Measurements from ENCODE around the gene OSBPL5.

OSBPL5 gene, protein sequence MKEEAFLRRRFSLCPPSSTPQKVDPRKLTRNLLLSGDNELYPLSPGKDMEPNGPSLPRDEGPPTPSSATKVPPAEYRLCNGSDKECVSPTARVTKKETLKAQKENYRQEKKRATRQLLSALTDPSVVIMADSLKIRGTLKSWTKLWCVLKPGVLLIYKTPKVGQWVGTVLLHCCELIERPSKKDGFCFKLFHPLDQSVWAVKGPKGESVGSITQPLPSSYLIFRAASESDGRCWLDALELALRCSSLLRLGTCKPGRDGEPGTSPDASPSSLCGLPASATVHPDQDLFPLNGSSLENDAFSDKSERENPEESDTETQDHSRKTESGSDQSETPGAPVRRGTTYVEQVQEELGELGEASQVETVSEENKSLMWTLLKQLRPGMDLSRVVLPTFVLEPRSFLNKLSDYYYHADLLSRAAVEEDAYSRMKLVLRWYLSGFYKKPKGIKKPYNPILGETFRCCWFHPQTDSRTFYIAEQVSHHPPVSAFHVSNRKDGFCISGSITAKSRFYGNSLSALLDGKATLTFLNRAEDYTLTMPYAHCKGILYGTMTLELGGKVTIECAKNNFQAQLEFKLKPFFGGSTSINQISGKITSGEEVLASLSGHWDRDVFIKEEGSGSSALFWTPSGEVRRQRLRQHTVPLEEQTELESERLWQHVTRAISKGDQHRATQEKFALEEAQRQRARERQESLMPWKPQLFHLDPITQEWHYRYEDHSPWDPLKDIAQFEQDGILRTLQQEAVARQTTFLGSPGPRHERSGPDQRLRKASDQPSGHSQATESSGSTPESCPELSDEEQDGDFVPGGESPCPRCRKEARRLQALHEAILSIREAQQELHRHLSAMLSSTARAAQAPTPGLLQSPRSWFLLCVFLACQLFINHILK

DNA sequence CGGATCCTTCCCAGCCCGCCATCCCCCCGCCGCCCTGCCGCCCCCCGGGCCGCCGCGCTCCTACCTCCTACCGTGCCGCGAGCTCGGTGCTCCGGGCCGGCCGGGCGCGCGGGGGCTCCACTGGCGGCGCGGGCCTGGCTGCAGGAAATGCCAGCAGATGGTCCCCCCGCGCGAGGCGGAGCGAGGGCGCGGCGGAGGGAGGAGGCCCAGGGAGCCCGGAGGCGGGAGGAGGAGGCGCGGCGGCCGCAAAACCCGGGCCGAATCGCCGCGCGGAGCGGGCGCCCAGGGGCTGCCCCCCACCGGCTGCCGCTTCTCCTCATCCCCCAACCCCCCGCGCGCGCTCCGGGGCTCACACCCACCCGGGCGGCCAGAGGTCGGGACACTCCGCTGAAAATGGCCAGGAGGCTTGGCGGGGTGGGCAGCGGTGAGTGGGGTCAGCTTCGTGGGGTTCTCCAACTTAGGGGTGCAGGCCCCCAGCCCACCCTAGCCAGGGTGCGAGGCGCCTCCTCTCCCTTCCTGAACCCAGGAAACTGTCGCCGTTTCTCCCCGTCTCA, at the start of gene OSBPL5:
TSS of gene OSBPL5 (minus strand) at position 159 of the 554 bp plus-strand sequence. CDS start 36,162 bp downstream, outside the sequence.
- Mint-ChIP-seq H3K9me3 (no peaks in the 10 kb centered on the region), H3K27me3 (peaks cover 34% of the 10 kb centered on the region), H3K4me1 (ENCODE audit: low read depth) (peaks cover 76% of the 10 kb centered on the region), H3K4me3 (peak within 1 kb of the TSS; percentile 81), H3K36me3 (ENCODE audit: low read depth) (peaks cover 12% of the 10 kb centered on the region), H3K27ac (peak within 1 kb of the TSS; percentile 21)
- intact Hi-C loops (cut with micrococcal nuclease), result no loop called here

DNA sequence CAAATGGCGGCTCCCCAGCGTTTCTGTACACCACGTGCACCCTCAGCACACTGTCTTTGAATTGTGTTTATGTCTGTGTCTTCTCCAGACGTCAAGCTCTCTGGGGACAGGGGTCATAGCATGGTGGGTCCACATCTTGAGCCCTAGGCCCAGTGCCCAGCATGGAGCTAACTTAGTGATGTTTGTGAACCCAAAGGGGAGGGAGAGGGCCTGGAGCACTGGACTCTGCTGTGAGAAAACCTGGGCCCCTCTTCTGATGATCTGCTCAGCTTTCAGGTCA, 49.2 kb upstream of the OSBPL5 start:
- H3K27me3 Mint-ChIP-seq, result peaks cover 62% of the 10 kb centered on the region
- no peak overlapping the region for H3K27ac Mint-ChIP-seq
- H3K36me3 Mint-ChIP-seq (ENCODE audit: low read depth), result no peaks in the 10 kb centered on the region
- H3K4me1 Mint-ChIP-seq (ENCODE audit: low read depth), result peaks cover 15% of the 10 kb centered on the region
- H3K4me3 Mint-ChIP-seq, result no peak overlapping the region
- H3K9me3 Mint-ChIP-seq, result peaks cover 9% of the 10 kb centered on the region
- intact Hi-C loops (cut with micrococcal nuclease), result no loop called here

DNA sequence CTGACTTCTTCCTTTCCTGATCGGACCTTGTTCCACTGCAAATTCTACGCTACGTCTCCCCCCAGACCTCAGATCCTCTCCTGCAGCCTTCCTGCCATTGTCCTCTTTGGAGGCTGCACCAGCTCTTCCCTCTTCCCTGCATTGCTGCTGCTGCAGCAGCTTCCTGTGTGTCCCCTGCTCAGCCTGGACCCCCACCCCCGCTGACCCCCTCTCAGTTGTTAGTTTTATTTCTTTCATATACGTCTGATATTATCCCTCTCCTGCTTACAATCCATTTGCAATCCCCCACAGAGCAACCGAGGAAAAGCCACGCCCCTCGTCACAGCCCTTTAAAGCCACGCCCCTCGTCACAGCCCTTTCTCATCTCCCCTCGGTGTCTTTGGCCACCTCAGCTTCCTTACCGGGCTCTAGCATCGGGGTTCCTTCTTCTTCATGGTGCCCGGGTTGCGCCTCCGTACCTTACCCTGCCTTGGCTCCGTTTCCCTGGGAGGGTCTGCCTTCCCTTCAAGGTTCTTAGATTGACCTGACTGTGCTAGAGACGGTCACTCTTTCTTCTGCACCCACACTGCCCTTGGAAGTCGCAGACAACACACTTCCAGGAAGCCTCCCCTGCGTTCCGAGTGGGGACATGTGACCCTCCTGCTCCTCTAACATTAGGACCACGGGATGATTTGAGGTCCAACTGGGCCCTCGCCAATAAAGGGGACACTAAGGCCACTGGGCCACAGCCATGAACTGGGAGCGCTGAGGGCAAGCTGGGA, 48.7 kb upstream of the OSBPL5 start:
- no peak overlapping the region for H3K4me3 Mint-ChIP-seq
- no peak overlapping the region for H3K27ac Mint-ChIP-seq
- intact Hi-C loops (cut with micrococcal nuclease), result no loop called here
- peaks cover 14% of the 10 kb centered on the region for H3K4me1 Mint-ChIP-seq (ENCODE audit: low read depth)
- H3K9me3 Mint-ChIP-seq, result peaks cover 9% of the 10 kb centered on the region
- peaks cover 57% of the 10 kb centered on the region for H3K27me3 Mint-ChIP-seq
- no peaks in the 10 kb centered on the region for H3K36me3 Mint-ChIP-seq (ENCODE audit: low read depth)

DNA sequence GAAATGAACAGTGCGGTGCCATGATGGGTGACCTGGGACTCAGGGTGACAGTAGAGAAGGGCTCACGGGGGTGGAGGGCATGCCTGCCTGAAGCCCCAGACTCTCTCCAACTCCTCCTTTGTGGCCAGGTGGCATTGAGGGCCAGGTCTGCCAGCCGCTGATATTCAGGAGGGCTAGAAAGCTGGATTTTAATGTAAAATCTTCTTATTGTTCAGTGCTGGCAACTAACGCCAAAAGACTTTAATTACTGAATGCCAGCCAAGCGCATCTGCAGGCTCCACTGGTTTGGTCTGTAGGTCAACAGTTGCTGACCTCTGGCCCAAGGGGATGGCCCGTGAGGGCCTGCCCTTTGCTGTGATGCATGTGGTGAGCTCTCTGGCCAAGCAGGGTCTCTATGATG, 43.2 kb upstream of the OSBPL5 start:
- intact Hi-C loops (cut with micrococcal nuclease), result no loop called here
- Mint-ChIP-seq H3K27ac (no peak overlapping the region), H3K4me3 (no peak overlapping the region), H3K9me3 (peaks cover 9% of the 10 kb centered on the region), H3K27me3 (peaks cover 37% of the 10 kb centered on the region), H3K4me1 (ENCODE audit: low read depth) (peaks cover 4% of the 10 kb centered on the region), H3K36me3 (ENCODE audit: low read depth) (no peaks in the 10 kb centered on the region)

DNA sequence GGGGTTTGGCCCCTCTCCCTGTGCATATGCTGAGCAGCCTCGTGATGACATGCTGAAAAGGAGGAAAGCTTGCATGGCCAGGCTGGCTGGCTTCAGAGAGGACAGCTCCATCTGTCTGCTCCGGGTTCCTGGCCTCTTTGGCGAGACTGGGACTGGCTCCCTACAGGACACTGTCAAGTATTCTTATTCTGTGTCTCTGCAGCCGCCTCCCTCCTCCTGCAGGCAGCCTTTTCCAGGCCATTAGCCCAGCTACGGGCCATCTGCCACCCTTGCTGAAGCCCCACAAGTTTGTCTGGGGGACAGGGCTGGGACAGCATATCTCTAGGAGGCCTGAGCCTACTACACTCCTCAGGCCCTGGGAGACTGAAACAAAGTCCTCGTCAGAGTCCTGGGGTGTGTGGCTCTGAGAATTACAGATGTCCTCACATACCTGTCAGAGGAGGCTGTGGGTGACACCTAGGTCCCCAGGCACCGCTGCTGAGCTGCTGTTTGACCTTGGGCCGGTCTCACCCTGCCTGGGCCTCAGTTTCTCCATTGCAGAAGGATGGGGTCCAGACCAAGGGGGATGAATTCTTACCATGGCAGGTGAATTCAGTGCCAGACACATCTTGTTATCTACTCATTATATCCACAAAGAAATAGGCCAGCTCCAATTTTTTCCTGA, 42.5 kb upstream of the OSBPL5 start:
- Mint-ChIP-seq H3K27me3 (peaks cover 39% of the 10 kb centered on the region), H3K27ac (no peak overlapping the region), H3K4me1 (ENCODE audit: low read depth) (peaks cover 4% of the 10 kb centered on the region), H3K4me3 (no peak overlapping the region), H3K9me3 (peaks cover 9% of the 10 kb centered on the region), H3K36me3 (ENCODE audit: low read depth) (no peaks in the 10 kb centered on the region)
- intact Hi-C loops (cut with micrococcal nuclease), result no loop called here

DNA sequence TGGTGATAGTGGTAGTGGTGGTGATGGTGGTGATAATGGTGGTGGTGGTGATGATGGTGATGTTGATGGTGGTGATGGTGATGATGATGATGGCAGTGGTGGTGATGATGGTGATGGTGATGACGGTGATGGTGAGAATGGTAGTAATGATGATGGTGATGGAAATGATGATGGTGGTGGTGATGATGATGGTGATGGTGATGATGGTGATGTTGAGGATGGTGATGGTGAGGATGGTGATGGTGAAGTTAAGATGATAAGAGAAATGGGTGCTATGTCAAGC, 41.8 kb upstream of the OSBPL5 start:
- intact Hi-C loops (cut with micrococcal nuclease), result no loop called here
- Mint-ChIP-seq H3K4me3 (no peak overlapping the region), H3K36me3 (ENCODE audit: low read depth) (no peaks in the 10 kb centered on the region), H3K9me3 (peaks cover 7% of the 10 kb centered on the region), H3K4me1 (ENCODE audit: low read depth) (peaks cover 4% of the 10 kb centered on the region), H3K27me3 (peaks cover 45% of the 10 kb centered on the region), H3K27ac (no peak overlapping the region)

DNA sequence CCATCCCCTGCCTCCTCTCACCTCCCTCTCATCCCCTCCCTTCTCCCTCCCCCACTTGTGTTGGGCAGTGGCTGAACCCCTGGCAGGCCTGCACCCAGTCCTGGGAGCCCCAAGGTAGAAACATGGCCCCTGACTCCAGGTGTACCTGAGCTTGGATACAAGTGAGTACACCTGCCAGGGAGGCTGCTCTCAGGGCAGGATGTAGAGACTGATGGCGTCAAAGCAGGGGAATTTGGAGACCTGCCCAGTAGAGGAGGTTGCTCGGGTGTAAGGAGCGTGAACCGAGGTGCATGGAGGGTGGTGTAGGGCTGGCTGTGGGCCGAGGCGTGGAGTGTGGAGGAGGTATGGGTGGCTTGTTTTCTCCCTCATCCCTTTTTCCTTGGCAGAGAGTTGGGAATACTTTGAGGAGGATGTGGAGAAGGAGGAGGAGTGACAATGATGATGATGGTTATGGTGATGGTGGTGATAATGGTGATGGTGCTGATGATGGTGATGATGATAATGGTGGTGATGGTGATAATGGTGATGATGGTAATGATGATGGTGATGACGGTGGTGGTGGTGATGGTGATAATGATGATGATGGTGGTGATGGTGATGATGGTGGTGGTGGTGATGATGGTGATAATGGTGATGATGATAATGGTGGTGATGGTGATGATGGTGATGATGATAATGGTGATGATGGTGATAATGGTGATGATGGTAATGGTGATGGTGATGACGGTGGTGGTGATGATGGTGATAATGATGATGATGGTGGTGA, 41.2 kb upstream of the OSBPL5 start:
- H3K4me1 Mint-ChIP-seq (ENCODE audit: low read depth), result peaks cover 4% of the 10 kb centered on the region

DNA sequence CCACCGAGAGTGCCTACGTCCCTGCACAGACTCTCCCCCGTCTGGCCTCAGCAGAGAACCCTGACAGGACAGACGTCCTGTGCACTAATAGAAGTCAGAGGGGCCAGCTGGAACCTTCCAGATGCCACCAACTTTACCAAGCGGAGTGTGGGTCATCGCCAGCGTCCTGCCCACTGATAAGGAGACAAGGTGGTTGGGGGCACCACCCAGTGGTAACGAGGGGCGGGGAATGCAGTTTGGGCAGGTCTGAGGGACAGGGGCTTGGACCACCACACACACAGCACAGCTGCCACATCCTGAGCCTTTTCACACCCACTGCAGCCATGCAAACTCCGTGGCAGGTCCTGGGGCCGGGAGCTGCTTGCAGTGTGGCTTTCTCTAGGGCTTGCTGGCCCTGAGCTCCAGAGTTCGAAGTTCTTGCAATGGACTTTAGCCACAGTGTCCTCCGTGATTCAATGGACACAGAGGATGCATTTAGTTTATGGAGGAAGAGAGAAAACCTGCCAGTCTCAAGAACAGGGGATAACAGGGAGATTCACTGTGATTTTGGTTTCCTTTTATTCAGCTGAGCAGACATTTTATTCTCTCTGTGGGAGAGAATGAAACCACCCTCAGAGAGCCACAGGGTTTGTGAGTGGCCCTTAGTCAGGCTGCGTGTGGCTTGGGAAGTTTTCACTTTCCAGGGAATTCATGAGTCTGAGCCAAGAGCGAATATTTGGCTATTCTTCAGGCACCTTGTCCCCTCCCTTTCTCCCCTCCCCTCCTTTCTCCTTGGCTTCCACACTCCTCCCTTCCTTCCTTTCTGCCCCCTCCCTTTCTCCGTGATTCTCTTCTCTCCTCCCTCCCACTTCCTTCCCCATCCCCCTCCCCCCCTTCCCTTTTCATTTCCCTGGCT, 40.4 kb upstream of the OSBPL5 start:
- peaks cover 4% of the 10 kb centered on the region for H3K4me1 Mint-ChIP-seq (ENCODE audit: low read depth)
- H3K27ac Mint-ChIP-seq, result no peak overlapping the region
- intact Hi-C loops (cut with micrococcal nuclease), result no loop called here
- H3K36me3 Mint-ChIP-seq (ENCODE audit: low read depth), result no peaks in the 10 kb centered on the region
- no peaks in the 10 kb centered on the region for H3K9me3 Mint-ChIP-seq
- H3K27me3 Mint-ChIP-seq, result peaks cover 54% of the 10 kb centered on the region
- no peak overlapping the region for H3K4me3 Mint-ChIP-seq

More for the DNA sequence above, 41.2 kb upstream of the OSBPL5 start:
- intact Hi-C loops (cut with micrococcal nuclease), result no loop called here
- peaks cover 2% of the 10 kb centered on the region for H3K9me3 Mint-ChIP-seq
- H3K27me3 Mint-ChIP-seq, result peaks cover 46% of the 10 kb centered on the region
- H3K36me3 Mint-ChIP-seq (ENCODE audit: low read depth), result no peaks in the 10 kb centered on the region
- H3K4me3 Mint-ChIP-seq, result no peak overlapping the region
- H3K27ac Mint-ChIP-seq, result no peak overlapping the region

DNA sequence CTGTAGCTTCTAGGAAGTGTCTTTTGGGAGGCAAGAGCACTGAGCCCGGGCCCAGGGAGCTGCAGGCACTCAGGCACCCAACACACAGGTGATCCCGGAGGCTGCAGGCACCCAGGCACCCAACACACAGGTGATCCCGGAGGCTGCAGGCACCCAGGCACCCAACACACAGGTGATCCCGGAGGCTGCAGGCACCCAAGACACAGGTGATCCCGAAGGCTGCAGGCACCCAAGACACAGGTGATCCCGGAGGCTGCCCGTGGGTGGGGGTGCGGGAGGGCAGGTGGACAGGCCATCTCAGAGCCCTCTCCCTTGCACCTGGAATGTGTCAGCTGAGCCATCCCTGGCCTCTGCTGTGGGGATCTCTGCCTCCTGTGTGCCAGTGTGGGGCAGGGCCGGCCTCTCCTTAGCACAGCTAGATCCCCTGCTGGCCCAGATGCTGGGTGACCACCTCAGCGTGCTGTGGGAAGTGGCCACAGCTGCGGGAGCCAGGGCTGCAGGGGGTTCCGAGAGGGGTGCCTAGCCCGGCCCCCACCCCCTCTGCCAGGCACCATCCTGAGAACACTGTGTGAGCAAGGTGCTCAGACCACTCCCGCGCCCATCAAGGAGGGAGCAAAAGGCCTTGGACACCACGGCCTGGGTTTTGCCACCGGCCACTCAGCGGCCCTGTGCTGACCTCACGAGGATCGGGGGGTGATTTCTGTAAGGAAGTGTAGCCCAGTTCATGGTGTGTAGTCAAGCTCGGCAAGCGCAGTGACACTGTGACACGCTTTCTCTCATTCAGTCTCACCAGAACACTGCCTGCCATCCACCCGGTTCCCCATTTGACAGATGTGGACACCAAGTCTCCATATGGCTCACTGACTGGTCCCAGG, 39.3 kb upstream of the OSBPL5 start:
- Mint-ChIP-seq H3K36me3 (ENCODE audit: low read depth) (no peaks in the 10 kb centered on the region), H3K27ac (no peak overlapping the region), H3K9me3 (no peaks in the 10 kb centered on the region), H3K4me3 (no peak overlapping the region), H3K4me1 (ENCODE audit: low read depth) (peaks cover 4% of the 10 kb centered on the region), H3K27me3 (peaks cover 57% of the 10 kb centered on the region)
- intact Hi-C loops (cut with micrococcal nuclease), result no loop called here

DNA sequence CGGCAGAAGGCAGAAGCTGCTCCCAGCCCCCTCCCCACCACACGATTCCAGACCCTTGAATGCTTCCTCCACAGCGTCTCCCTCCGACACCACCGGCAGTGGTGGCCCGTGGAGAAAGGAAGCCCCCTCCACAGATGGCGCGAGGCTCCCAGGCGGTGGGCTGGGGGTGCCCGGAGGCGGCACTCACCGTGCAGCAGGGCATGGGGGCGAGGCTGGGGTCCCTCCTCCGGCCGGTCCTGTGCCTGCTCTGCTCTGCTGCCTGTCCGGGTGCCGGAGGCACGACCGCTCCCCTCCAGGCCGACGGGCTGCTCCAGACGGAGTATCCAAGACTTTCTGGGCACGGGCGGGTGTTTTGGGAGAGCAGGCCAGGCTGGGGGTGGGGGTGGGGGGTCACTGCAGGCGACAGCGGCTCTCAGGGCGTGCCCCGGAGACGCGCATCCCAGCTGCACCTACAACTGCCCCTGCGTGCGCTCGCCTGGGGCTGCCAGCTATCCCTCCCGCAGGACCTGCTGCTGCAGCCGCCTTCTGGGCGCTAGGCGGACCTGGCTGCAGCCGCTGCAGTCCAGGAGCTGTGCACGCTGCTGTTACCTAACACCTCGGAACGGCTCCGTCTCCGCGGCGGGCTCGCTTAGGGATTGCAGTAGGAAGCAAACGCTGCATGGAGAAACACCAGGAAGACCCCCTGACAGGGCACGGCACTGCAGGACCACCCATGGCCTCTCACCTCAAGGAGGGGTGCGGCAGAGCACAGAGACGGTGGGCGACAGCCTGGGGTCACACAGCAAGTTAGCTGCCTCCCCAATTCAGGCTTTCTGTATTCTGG, 38.3 kb upstream of the OSBPL5 start:
- Mint-ChIP-seq H3K27me3 (peaks cover 59% of the 10 kb centered on the region), H3K4me1 (ENCODE audit: low read depth) (peaks cover 4% of the 10 kb centered on the region), H3K36me3 (ENCODE audit: low read depth) (no peaks in the 10 kb centered on the region), H3K27ac (no peak overlapping the region), H3K9me3 (no peaks in the 10 kb centered on the region), H3K4me3 (no peak overlapping the region)
- intact Hi-C loops (cut with micrococcal nuclease), result no loop called here

DNA sequence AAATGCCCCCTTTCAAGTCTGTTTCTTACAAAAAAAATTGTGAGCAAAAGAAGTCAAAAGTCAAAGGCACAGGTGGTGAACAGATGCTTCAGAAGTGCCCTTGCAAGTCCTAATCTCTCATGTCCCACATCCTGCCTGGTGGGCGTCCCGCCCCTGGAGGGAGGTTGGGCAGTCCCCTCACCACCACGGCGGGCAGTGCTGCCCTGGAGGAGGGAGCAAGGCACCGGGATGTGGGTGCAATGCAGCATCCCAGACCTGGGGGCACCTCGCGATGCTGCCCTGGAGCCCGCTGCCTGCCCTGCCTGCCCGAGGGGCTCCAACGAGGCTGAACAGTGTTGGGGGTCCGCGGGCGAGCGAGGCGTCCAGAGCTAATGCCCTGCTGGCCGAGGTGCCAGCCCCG, 37.6 kb upstream of the OSBPL5 start:
- Mint-ChIP-seq H3K36me3 (ENCODE audit: low read depth) (no peaks in the 10 kb centered on the region), H3K27ac (no peak overlapping the region), H3K4me3 (no peak overlapping the region), H3K4me1 (ENCODE audit: low read depth) (peaks cover 4% of the 10 kb centered on the region), H3K9me3 (no peaks in the 10 kb centered on the region), H3K27me3 (peaks cover 63% of the 10 kb centered on the region)
- intact Hi-C loops (cut with micrococcal nuclease), result no loop called here
